IMR-90 (cell line): ENCODE data around the gene MATN3. TPM values are rescaled to one million over a fixed set of nuclear protein-coding genes. Genes with fewer than 3 reads are reported as not detected.

Experiments
- ATAC-seq: fragments of 200-7000 bp; cut with Tn5 transposase; 2 replicates; pipeline ENCODE4 v1.9.1; 2020; ENCODE audit warnings: low read depth, mild to moderate bottlenecking, moderate library complexity
- BruUV-seq: library from RNA; stranded (reverse); fragments of 400-500 nt; replicated peaks from 2 replicates; lab custom pipeline; 2021; lab: Mats Ljungman, UMichigan
- CTCF ChIA-PET: fragments of 300-600 bp; formaldehyde crosslinking; extraction: SDS; loops from one replicate; lab custom pipeline; 2021; ENCODE audit warnings: antibody characterized with exemption; lab: Yijun Ruan, JAX
- POLR2A ChIA-PET: fragments of 300-600 bp; sonication (Branson Sonifier 250); formaldehyde crosslinking; loops from one replicate; lab custom pipeline; 2022; ENCODE audit warnings: antibody characterized with exemption; ENCODE audit not compliant: unreplicated experiment; lab: Charles Lee
- DNase-seq: peaks from one replicate; pipeline ENCODE4 v3.0.0; 2013
- H2AFZ ChIP-seq: replicated peaks from 2 replicates; pipeline ENCODE3; 2013; ENCODE audit warnings: low read length, mild to moderate bottlenecking; ENCODE audit not compliant: poor library complexity
- H2AK5ac ChIP-seq: 2 replicates; pipeline ENCODE4 v1.6.1; 2013; ENCODE audit warnings: low read depth, low read length, inconsistent platforms
- H2AK9ac ChIP-seq: replicated peaks from 2 replicates; pipeline ENCODE3; 2013; ENCODE audit warnings: mild to moderate bottlenecking, low read depth, low read length, moderate library complexity; ENCODE audit not compliant: poor library complexity
- H2BK120ac ChIP-seq: 2 replicates; pipeline ENCODE4 v1.6.1; 2013; ENCODE audit warnings: low read depth, low read length, inconsistent platforms
- H2BK15ac ChIP-seq: 3 replicates; pipeline ENCODE4 v1.6.1; 2013; ENCODE audit warnings: low read depth, low read length, inconsistent platforms
- H2BK20ac ChIP-seq: 2 replicates; pipeline ENCODE4 v1.6.1; 2013; ENCODE audit warnings: low read depth, mild to moderate bottlenecking, inconsistent platforms, low read length, moderate library complexity
- H2BK5ac ChIP-seq: 2 replicates; pipeline ENCODE4 v1.6.1; 2013; ENCODE audit warnings: mild to moderate bottlenecking, low read depth, low read length, inconsistent platforms; ENCODE audit not compliant: poor library complexity, severe bottlenecking
- H3K14ac ChIP-seq: replicated peaks from 2 replicates; pipeline ENCODE4 v1.6.1; 2013; ENCODE audit warnings: low read depth, low read length, inconsistent platforms
- H3K18ac ChIP-seq: 2 replicates; pipeline ENCODE4 v1.6.1; 2013; ENCODE audit warnings: low read depth, low read length, control low read depth
- H3K23ac ChIP-seq: 2 replicates; pipeline ENCODE4 v1.6.1; 2013; ENCODE audit warnings: low read depth, low read length, inconsistent platforms
- H3K27ac ChIP-seq: 2 replicates; pipeline ENCODE4 v1.5.1; 2013; ENCODE audit warnings: mild to moderate bottlenecking, control low read depth, low read length; ENCODE audit not compliant: insufficient read depth
- H3K27me3 ChIP-seq: 2 replicates; pipeline ENCODE4 v1.6.1; 2013; ENCODE audit warnings: low read length; ENCODE audit not compliant: control insufficient read depth, insufficient read depth
- H3K36me3 ChIP-seq: 2 replicates; pipeline ENCODE4 v1.6.1; 2013; ENCODE audit warnings: low read length, mixed read lengths; ENCODE audit not compliant: control insufficient read depth, insufficient read depth
- H3K4ac ChIP-seq: 2 replicates; pipeline ENCODE4 v1.6.1; 2013; ENCODE audit warnings: low read depth, low read length, inconsistent platforms
- H3K4me1 ChIP-seq: 2 replicates; pipeline ENCODE4 v1.6.1; 2013; ENCODE audit warnings: low read length, mixed read lengths; ENCODE audit not compliant: control insufficient read depth, insufficient read depth
- H3K4me2 ChIP-seq: 2 replicates; pipeline ENCODE4 v1.6.1; 2013; ENCODE audit warnings: low read depth, mild to moderate bottlenecking, control low read depth, low read length, moderate library complexity
- H3K4me3 ChIP-seq: 2 replicates; pipeline ENCODE4 v1.5.1; 2013; ENCODE audit warnings: low read depth, mild to moderate bottlenecking, control low read depth, low read length, moderate library complexity; ENCODE audit not compliant: insufficient read depth
- H3K56ac ChIP-seq: 2 replicates; pipeline ENCODE4 v1.6.1; 2013; ENCODE audit warnings: low read length, inconsistent platforms; ENCODE audit not compliant: insufficient read depth; ENCODE audit errors: extremely low read depth
- H3K79me1 ChIP-seq, 2 experiments: 2 replicates each; pipeline ENCODE4 v1.6.1; 2013; ENCODE audit warnings: low read length in 2 of 2, inconsistent platforms in 1 of 2, low read depth in 1 of 2
- H3K9ac ChIP-seq: 2 replicates; pipeline ENCODE4 v1.6.1; 2013; ENCODE audit warnings: low read depth, low read length, control low read depth
- H3K9me1 ChIP-seq: 2 replicates; pipeline ENCODE4 v1.6.1; 2013; ENCODE audit warnings: low read length, inconsistent platforms; ENCODE audit not compliant: insufficient read depth
- H3K9me3 ChIP-seq: 2 replicates; pipeline ENCODE4 v1.6.1; 2013; ENCODE audit warnings: low read length; ENCODE audit not compliant: control insufficient read depth, insufficient read depth
- H4K20me1 ChIP-seq: 2 replicates; pipeline ENCODE4 v1.6.1; 2013; ENCODE audit warnings: low read length, inconsistent platforms; ENCODE audit not compliant: insufficient read depth
- H4K5ac ChIP-seq: 2 replicates; pipeline ENCODE4 v1.6.1; 2013; ENCODE audit warnings: mild to moderate bottlenecking, low read depth, low read length, control low read depth
- H4K8ac ChIP-seq, 2 experiments: 2 replicates each; pipeline ENCODE4 v1.6.1; 2013; ENCODE audit warnings: low read depth in 2 of 2, low read length in 2 of 2, control low read depth in 1 of 2, inconsistent platforms in 1 of 2
- H4K91ac ChIP-seq: 2 replicates; pipeline ENCODE4 v1.6.1; 2013; ENCODE audit warnings: low read depth, low read length, inconsistent platforms; ENCODE audit not compliant: insufficient read depth
- FOS ChIP-seq: fragments of 150-350 bp; IDR thresholded peaks from 2 replicates; pipeline ENCODE4 v1.6.1; 2016; ENCODE audit warnings: low read depth, low read length
- WGBS, 2 experiments: methylation state at CpG; one replicate each; pipeline versions ENCODE4 v1.1.5 to v1.1.7; 2013; ENCODE audit warnings: missing lambda C conversion rate in 2 of 2; ENCODE audit not compliant: insufficient read length in 1 of 2; ENCODE audit errors: extremely low coverage in 2 of 2; 5-methylcytosine and 5-hydroxymethylcytosine counted together
- dilution Hi-C: fragments of 300-500 bp; cut with HindIII; formaldehyde crosslinking; loops from one replicate; pipeline ENCODE4 v1.14.3; 2018; ENCODE audit warnings: low sequenced_read_pairs; ENCODE audit not compliant: unreplicated experiment
- in situ Hi-C: fragments of 300-500 bp; cut with MboI; formaldehyde crosslinking; loops from 3 replicates; pipeline ENCODE4 v1.14.3; 2019; ENCODE audit warnings: low sequenced_read_pairs, inconsistent platforms, mixed read lengths
- intact Hi-C: fragments of 100-400 bp; cut with micrococcal nuclease; formaldehyde crosslinking; loops from 2 replicates; pipeline ENCODE4 v1.10.0; 2022
- polyA plus RNA-seq, 3 experiments: library from polyadenylated mRNA; depleted of rRNA; stranded (reverse); fragments of >200 nt; gene quantifications; 2 replicates each; pipeline ENCODE4 v1.2.3, GENCODE V29; 2012; ENCODE audit warnings: low replicate concordance in 1 of 3
- total RNA-seq: library from RNA; depleted of rRNA; stranded (reverse); fragments of >200 nt; gene quantifications from 2 replicates; pipeline ENCODE4 v1.2.3, GENCODE V29; 2012
- TF ChIP-seq, protein P1 (sequence below): fragments of 150-350 bp; IDR thresholded peaks from 2 replicates; pipeline ENCODE4 v1.6.1; 2017; ENCODE audit warnings: mild to moderate bottlenecking, antibody characterized with exemption, low read length, low read depth

Gene MATN3
- total and polyA plus RNA-seq, 2 of the 4 experiments (the other 2 are of a cell fraction): 0.90 to 3.0 TPM

GRCh38 chr2:19982268-19982667 lies 30.2 kb downstream of the MATN3 start:
- H3K36me3 ChIP-seq: peaks cover 8% of the 10 kb centered on the region
- H3K4me1 ChIP-seq: no peaks in the 10 kb centered on the region
- CTCF ChIA-PET: interaction anchor here (1.1 kb wide), 1 partner anchor 27 kb away, joined by 3 read pairs; no protein-coding TSS in a partner anchor
- in situ Hi-C loops (no loop called here), dilution Hi-C loops (no loop called here), intact Hi-C loops (no loop called here)
- H2AK9ac ChIP-seq: no peak overlapping the region
- H4K5ac ChIP-seq: no peak overlapping the region
- H2BK20ac ChIP-seq: no peak overlapping the region
- BruUV-seq: no TSS peak
- no peak overlapping the region for H3K27ac ChIP-seq
- no CpG with 5 or more reads among the region's 1 CpG for WGBS, 2 experiments
- DNase-seq (peak; percentile 30), ATAC-seq (peak; percentile 53)
- TF ChIP-seq, protein P1, sequence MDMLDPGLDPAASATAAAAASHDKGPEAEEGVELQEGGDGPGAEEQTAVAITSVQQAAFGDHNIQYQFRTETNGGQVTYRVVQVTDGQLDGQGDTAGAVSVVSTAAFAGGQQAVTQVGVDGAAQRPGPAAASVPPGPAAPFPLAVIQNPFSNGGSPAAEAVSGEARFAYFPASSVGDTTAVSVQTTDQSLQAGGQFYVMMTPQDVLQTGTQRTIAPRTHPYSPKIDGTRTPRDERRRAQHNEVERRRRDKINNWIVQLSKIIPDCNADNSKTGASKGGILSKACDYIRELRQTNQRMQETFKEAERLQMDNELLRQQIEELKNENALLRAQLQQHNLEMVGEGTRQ: no peak
- TF ChIP-seq FOS: peak; percentile 52; the same call in 1 of the 2 replicates
- H3K79me1 ChIP-seq: peaks cover 3 to 13% of the 10 kb centered on the region in 2 experiments; a peak in 3 of 4 replicates
- H2BK5ac ChIP-seq: no peak overlapping the region
- POLR2A ChIA-PET: no interaction called here
- H3K27me3 ChIP-seq: no peaks in the 10 kb centered on the region
- no peak overlapping the region for H4K8ac ChIP-seq
- no peak overlapping the region for H4K91ac ChIP-seq
- no peak overlapping the region for H2AFZ ChIP-seq
- no peak overlapping the region for H3K56ac ChIP-seq
- H3K4me3 ChIP-seq: no peak overlapping the region
- H2BK15ac ChIP-seq: no peak overlapping the region
- no peak overlapping the region for H2BK120ac ChIP-seq
- H3K9me3 ChIP-seq: no peaks in the 10 kb centered on the region
- H3K23ac ChIP-seq: no peak overlapping the region
- H3K9me1 ChIP-seq: no peaks in the 10 kb centered on the region
- H3K4me2 ChIP-seq: no peak overlapping the region
- no peak overlapping the region for H3K14ac ChIP-seq
- no peaks in the 10 kb centered on the region for H4K20me1 ChIP-seq
- H3K18ac ChIP-seq: no peak overlapping the region
- H2AK5ac ChIP-seq: no peak overlapping the region
- no peak overlapping the region for H3K4ac ChIP-seq
- no peak overlapping the region for H3K9ac ChIP-seq
